ENCODE data around the gene PLPPR4. TPM values are rescaled to one million over a fixed set of nuclear protein-coding genes. Genes with fewer than 3 reads are reported as not detected.

Gene PLPPR4
- total and polyA plus RNA-seq, 2 experiments from 2014 or later = 0.68 to 1.2 TPM

DNA sequence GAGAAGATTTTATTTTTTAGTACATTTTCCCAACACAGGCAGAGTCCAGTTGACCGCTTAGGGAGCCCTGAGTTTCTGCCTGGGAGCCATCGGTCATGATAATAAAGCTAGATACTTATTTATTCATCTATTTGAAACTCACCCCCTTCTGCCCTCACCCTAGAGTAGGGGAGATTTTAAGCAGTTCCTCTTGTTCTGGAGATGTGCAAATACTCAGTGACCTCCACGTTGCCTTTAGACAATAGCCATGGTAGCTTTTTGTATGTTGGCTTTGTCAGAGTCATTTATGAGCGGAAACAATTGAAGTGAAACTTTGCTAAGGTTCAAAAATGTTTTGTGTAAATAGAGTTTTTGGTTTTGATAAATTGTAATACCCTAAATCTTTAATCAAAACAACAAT lies 45.7 kb upstream of the PLPPR4 start:
- WGBS (ENCODE audit: low lambda C conversion rate, missing lambda C conversion rate) = 85% methylated on average over 4 of the region's 4 CpGs
- Histone ChIP-seq H3K9me3 (ENCODE audit: low read depth) (no peaks in the 10 kb centered on the region), H3K27me3 (no peaks in the 10 kb centered on the region), H3K36me3 (replicated peaks; ENCODE audit: insufficient read depth, low read depth) (no peaks in the 10 kb centered on the region), H4K20me1 (ENCODE audit: insufficient read depth, poor library complexity, severe bottlenecking) (no peaks in the 10 kb centered on the region), H3K9me2 (replicated peaks; ENCODE audit: insufficient read depth) (no peaks in the 10 kb centered on the region), H3K4me3 (no peak overlapping the region), H3K4me1 (ENCODE audit: insufficient read depth) (no peaks in the 10 kb centered on the region), H3K79me2 (no peaks in the 10 kb centered on the region), H3K27ac (no peak overlapping the region), H2AFZ (no peak overlapping the region), H3K4me2 (no peak overlapping the region)
- no peak for DNase-seq (ENCODE audit: low spot score)
- TF ChIP-seq, protein P1, sequence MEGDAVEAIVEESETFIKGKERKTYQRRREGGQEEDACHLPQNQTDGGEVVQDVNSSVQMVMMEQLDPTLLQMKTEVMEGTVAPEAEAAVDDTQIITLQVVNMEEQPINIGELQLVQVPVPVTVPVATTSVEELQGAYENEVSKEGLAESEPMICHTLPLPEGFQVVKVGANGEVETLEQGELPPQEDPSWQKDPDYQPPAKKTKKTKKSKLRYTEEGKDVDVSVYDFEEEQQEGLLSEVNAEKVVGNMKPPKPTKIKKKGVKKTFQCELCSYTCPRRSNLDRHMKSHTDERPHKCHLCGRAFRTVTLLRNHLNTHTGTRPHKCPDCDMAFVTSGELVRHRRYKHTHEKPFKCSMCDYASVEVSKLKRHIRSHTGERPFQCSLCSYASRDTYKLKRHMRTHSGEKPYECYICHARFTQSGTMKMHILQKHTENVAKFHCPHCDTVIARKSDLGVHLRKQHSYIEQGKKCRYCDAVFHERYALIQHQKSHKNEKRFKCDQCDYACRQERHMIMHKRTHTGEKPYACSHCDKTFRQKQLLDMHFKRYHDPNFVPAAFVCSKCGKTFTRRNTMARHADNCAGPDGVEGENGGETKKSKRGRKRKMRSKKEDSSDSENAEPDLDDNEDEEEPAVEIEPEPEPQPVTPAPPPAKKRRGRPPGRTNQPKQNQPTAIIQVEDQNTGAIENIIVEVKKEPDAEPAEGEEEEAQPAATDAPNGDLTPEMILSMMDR (IDR thresholded peaks at IDR 0.05; ENCODE audit: poor library complexity) = no peak
- no peak for TF ChIP-seq EZH2 (IDR thresholded peaks at IDR 0.05; ENCODE audit: borderline replicate concordance)

GRCh38 chr1:99218999-99219398 lies 45.3 kb upstream of the PLPPR4 start:
- H2AFZ ChIP-seq = no peak overlapping the region
- no peaks in the 10 kb centered on the region for H3K79me2 ChIP-seq
- H3K27ac ChIP-seq = no peak overlapping the region
- no peaks in the 10 kb centered on the region for H3K27me3 ChIP-seq
- no peaks in the 10 kb centered on the region for H4K20me1 ChIP-seq (ENCODE audit: insufficient read depth, poor library complexity, severe bottlenecking)
- DNase-seq (ENCODE audit: low spot score) = no peak
- H3K36me3 ChIP-seq (replicated peaks; ENCODE audit: insufficient read depth, low read depth) = no peaks in the 10 kb centered on the region
- TF ChIP-seq, protein P1 (IDR thresholded peaks at IDR 0.05; ENCODE audit: poor library complexity) = no peak
- TF ChIP-seq EZH2 (IDR thresholded peaks at IDR 0.05; ENCODE audit: borderline replicate concordance) (no peak), EZH2phosphoT487 (IDR thresholded peaks at IDR 0.05; ENCODE audit: low read depth, severe bottlenecking, unreplicated experiment) (no peak)
- no peaks in the 10 kb centered on the region for H3K4me1 ChIP-seq (ENCODE audit: insufficient read depth)
- H3K4me2 ChIP-seq = no peak overlapping the region
- no peak overlapping the region for H3K4me3 ChIP-seq
- H3K9me2 ChIP-seq (replicated peaks; ENCODE audit: insufficient read depth) = no peaks in the 10 kb centered on the region
- no peaks in the 10 kb centered on the region for H3K9me3 ChIP-seq (ENCODE audit: low read depth)

DNA sequence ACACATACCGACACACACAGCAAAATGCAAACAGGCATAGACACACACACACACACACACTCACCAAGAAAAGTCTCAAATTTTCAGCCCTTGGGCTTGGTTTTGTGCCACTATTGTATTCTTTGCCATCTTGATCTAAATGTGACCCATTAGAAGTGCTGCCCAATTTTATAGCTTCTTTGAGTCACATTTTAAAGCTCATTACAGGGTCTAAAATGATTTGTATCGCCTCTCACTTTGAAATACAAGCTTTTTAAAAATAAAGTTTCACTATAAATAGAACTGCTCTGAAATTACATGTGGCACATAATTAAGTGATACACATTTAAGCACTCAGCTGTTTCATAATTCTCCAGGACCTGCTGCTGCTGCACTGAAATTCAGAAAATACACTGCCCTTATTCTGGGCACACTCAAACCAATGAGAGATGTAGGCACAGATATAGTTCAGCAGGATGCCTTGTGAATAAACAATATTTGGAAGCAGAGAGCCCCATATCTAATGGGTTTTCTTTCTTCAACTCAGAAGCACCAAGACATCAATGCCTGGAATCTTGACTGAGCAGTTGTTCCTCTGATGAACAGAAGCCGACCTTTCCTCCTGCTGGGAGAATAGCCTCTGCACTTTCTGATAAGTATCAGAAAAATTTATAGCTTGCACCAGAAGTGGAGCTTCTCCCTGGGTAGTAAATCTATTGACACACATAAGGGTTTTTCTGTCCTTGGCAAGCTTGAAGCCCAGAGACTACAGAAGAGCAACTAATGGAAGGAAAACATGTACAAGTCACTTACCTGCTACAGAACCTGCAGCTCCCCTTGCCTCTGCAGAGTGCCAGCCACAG lies 37.0 kb upstream of the PLPPR4 start:
- DNase-seq (ENCODE audit: low spot score) = no peak
- Histone ChIP-seq H3K79me2 (no peaks in the 10 kb centered on the region), H3K27me3 (peaks cover 3% of the 10 kb centered on the region), H3K36me3 (replicated peaks; ENCODE audit: insufficient read depth, low read depth) (no peaks in the 10 kb centered on the region), H3K4me3 (no peak overlapping the region), H3K4me1 (ENCODE audit: insufficient read depth) (no peaks in the 10 kb centered on the region), H4K20me1 (ENCODE audit: insufficient read depth, poor library complexity, severe bottlenecking) (no peaks in the 10 kb centered on the region), H2AFZ (no peak overlapping the region), H3K4me2 (no peak overlapping the region), H3K9me3 (ENCODE audit: low read depth) (no peaks in the 10 kb centered on the region), H3K27ac (no peak overlapping the region), H3K9me2 (replicated peaks; ENCODE audit: insufficient read depth) (no peaks in the 10 kb centered on the region)
- 58% methylated on average over 3 of the region's 3 CpGs for WGBS (ENCODE audit: low lambda C conversion rate, missing lambda C conversion rate)
- TF ChIP-seq EZH2phosphoT487 (IDR thresholded peaks at IDR 0.05; ENCODE audit: low read depth, severe bottlenecking, unreplicated experiment) = no peak
- TF ChIP-seq, protein P1 (IDR thresholded peaks at IDR 0.05; ENCODE audit: poor library complexity) = no peak
